CMK (cell line): ENCODE data around the gene MEGF9.
A peak's percentile ranks its signal among the peaks of the same experiment; 100 is the strongest.

ENCODE experiments used
- DNase-seq: peaks from one replicate; pipeline ENCODE4 v3.0.0-alpha.2; 2010; ENCODE audit warnings: low read depth

Gene MEGF9

GRCh38 chr9:120730654-120731514, 16.6 kb upstream of the MEGF9 start:
- DNase-seq, result no peak

GRCh38 chr9:120729791-120730241, 15.5 kb upstream of the MEGF9 start:
- no peak for DNase-seq

DNA sequence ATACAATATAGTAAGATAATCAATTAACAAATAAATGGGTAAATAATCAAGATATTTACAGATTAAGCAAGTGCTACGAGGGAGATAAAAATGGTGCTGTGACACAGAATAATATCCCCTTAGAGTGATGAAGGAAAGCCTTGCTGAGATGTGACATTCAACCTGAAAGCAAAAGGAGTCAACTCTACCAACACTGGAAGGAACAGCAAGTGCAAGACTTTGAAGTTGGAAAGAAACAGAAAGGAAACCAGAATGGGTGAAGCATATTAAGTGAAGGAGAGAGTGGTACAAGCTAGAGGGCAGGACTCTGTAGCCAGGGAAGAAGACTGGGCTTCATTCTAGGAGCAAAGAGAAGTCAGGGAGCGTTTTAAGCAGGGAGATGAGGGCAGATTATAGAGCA, 12.2 kb upstream of the MEGF9 start:
- no peak for DNase-seq

- no peak for DNase-seq
These were observed 11.6 kb upstream of the MEGF9 start for GRCh38 chr9:120725907-120726306.

DNA sequence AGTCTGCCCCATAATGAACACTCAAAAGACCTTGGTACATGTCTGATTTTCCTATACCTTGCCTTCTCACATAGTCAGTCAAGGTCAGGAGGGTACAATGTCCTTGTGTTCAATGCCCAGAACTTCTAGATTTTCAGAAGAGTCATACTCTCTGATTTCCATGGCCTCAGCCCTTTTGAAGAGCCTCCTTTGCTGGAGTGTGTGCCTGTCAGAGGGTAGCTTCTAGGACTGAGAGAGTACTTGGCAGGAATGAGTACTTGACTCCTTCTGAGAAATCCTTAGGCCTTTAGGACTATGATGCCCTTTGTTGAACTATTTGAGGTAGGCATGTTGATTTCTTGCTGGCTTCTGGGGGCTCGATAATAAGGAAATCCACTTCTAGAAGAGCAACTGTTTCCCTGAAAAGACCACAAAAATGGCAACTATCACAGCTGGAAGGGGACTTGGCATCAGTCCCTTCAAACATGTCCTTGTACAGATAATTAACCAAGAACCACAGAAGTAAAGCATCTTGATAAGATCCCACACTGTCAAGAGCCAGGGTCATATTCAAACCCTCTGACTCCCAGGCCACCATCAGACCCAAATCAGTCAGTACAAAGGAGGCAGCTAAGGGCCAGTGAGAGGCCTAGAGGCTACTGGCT, 10.6 kb upstream of the MEGF9 start:
- DNase-seq, result no peak

- no peak for DNase-seq
These were observed 9.3 kb upstream of the MEGF9 start for GRCh38 chr9:120723565-120723964.

DNA sequence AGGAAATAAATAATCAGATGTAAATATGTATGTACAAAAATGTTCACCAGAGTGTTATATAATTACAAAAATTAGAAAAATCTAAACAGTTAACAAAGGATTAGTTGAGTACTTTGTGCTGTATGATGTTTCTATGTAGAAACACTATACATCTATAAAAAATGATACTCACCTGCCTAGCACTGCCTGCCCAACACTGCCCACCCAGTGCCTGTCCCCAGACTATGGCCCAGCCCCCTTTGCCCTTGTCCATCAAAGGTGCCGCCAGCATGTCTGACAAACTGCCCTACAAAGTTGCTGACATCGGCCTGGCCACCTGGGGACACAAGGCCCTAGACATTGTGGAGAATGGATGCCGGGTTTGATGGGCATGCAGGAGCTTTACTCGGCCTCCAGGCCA, 6.1 kb upstream of the MEGF9 start:
- DNase-seq, result no peak

- DNase-seq, result no peak
These were observed 4.0 kb upstream of the MEGF9 start for GRCh38 chr9:120718316-120718715.

DNA sequence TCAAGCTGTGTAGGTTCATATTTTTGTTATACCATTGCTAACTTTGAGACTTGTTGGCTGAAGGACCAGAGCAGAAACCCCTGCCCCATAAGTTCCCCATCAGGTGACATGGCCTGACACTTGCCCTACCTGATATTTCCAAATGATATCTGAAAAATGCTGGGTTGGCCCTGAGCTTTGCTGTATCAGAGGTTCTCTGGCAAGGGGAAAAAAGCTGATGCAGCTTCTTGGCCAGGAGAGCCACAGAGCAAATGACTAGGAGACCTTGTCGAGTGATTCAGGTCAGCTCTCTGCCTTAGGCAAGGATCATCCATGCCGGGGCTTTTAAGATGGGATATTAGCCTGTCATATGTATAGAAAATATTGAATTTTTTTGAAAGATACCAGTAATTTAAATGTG, 2.9 kb upstream of the MEGF9 start:
- DNase-seq, result no peak

GRCh38 chr9:120716483-120716882, 2.2 kb upstream of the MEGF9 start:
- no peak for DNase-seq

DNA sequence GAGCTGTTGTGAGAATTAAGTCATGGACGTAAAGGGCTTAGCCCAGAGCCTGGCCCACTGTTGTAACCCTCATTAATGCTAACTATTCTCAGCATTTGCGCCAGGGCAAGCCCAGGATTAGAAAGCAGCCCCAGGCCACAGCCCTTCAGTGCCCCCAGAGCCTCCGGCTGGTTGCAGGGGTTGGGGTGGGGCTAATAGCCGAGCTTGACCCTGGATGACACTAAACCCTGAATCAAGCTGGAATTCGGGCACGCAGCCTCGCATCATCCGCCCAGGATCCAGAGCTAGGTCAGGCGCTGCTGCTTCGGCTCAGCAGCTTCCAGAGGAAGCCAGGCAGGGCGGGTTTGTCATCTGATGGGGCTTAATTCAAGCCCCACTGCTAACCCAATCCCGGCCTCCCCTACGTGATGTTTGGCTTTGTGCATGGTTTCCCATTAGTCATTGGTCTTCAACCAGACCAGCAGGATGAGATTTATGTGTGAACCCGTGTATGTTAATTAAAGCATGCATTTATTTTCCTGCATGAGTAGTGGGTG, 1.2 kb upstream of the MEGF9 start:
- no peak for DNase-seq

DNA sequence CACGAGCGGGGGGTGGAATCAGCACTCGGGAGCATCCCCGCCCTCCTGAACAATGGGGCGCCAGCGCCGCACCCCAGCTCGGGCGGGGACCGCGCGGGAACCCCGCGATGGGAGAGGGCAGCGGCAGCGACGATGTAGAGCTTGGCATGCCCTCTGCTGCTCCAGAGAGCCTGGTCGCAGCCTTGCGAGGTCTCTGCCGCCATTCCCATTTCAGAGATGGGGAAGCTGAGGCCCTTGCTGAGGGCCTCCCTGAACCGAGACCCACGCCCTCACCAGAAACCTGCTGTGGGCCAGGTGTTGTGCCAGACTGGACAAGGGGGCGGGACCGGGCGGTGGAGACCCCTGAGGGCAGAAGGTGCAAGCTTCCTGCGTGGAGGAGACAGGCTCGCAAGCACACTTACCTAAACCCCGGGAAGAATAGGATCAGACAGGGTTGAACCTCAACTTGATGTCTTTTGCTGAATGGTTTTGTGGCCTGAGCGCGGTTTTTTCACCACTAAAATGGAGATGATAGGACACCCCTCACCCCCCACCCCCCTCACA, 647 bp upstream of the MEGF9 start:
- no peak for DNase-seq

DNA sequence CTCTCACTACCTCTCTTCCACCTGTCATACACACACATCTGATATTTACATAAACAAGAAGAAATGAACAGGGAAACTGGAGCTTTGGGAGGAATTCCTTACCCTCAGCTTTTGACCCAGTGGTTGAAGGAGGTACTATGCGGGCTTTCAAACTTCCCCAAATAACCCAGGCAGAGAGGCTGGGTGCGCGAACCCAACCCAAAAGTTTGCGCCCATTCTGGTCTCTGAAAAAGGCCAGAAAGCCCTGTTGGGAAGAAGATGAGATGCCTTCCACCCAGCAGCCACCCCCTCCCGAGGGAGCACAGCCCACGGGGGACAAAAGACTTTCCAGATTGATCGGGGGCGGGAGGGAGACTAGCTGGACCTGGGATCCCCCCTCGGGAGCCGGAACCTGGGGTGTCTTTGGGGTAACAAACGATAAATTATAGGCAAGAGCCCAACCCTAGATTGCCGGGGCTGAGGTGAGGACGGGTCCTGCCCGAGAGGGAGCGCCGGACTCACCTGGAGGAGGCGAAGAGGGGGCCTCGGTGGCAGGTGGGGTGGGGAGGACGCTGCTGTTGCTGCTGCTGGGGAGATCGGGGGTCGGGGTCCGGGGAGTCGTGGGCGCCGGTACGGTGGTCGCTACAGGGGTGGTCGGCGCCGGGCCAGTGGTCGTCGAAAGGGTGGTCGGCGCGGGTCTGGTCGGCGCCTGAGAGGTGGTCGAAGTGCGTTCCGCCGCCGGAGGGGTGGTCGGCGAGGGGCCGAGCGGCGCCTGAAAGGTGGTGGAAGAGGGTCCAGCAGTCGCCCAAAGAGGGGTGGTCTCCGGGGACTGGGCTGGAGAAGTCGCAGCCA, 798 bp downstream of the MEGF9 start:
- DNase-seq, result no peak

GRCh38 chr9:120712539-120713031, 1.7 kb downstream of the MEGF9 start:
- no peak for DNase-seq

DNA sequence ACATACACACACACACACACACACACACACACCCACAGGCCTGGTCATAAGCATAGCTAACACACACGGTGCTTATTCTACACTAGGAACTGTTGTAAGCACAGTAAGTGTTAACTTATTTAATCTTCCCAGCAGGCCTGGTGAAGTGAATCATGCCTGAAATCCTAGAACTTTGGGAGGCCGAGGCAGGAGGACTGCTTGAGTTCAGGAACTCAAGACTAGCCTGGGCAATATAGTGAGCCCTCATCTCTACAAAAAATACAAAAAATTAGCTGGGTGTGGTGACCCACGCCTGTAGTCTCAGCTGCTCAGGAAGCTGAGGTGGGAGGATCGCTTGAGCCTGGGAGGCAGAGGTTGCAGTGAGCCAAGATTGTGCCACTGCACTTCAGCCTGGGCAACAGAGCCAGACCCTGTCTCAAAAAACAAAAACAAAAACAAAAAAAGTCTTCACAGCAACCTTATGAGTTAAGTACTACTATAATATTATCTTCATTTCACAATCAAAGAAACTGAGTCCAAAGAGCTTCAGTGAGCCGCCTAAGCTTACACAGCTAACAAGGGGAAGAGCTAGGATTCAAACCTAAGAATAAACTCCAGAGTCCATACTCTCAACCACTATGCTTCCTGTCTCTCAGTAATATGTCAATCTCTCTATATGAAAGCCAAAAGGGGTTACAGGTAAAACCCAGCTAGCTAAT, 2.3 kb downstream of the MEGF9 start:
- no peak for DNase-seq

- no peak for DNase-seq
These were observed 2.9 kb downstream of the MEGF9 start for GRCh38 chr9:120711354-120711753.

GRCh38 chr9:120710110-120710981, 3.9 kb downstream of the MEGF9 start:
- peak; percentile 64 for DNase-seq

- DNase-seq, result no peak
These were observed 5.6 kb downstream of the MEGF9 start for GRCh38 chr9:120708526-120709224.

DNA sequence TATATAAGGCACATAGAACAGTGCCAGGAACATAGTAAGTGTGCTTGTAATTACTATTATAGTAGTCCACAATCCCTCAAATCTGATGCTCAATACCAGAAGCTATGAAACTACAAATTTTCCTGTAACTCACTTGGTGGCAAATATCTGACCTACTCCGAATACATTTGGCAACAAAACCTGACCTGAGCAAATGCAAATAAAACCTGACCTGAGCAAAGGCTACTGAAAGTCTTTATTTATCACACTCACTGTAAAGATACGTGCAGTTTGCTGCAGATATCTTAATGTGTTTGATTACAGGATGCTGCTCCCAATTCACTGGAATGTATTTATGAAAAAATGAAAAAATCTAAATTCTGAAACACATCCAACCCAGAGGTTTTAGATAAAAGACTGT, 7.1 kb downstream of the MEGF9 start:
- DNase-seq, result no peak

DNA sequence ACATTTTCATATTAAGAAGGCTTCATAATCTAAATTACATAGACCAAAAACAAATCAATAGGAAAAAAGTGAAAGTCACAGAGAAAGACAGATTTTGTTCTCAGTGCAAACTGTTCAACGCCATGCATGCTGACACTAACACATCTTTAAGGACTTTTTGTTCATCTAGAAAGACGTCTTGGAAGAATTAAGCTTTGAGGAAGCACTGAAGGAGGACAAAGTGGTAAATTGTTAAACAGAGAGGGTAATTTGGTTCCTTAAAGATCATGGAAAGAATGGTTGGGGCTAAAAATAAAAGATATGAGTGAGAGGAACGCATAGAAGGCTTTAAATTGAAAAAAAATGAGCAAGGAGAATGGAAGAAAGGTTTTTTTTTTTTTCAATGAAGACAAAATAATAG, 9.1 kb downstream of the MEGF9 start:
- DNase-seq, result no peak
